Bronchial epithelial cell (primary cell): ENCODE data around the gene PNMA6F. TPM values are rescaled to one million over a fixed set of nuclear protein-coding genes. Genes with fewer than 3 reads are reported as not detected.

Experiments
- DNase-seq: peaks from one replicate; pipeline ENCODE4 v3.0.0-alpha.2; 2010; ENCODE audit warnings: low read depth
- FAIRE-seq: peaks from 2 replicates; lab custom pipeline; 2011; peaks lifted over from hg19 to GRCh38; lab: Jason Lieb, UNC
- H3K27me3 ChIP-seq: 2 replicates; pipeline ENCODE4 v1.5.1; 2011; ENCODE audit warnings: low read length; ENCODE audit not compliant: control insufficient read depth, insufficient read depth
- H3K36me3 ChIP-seq: 2 replicates; pipeline ENCODE4 v1.5.1; 2011; ENCODE audit warnings: low read length; ENCODE audit not compliant: control insufficient read depth, insufficient read depth
- H3K4me3 ChIP-seq: 2 replicates; pipeline ENCODE4 v1.5.1; 2011; ENCODE audit warnings: mild to moderate bottlenecking, low read depth, low read length, control low read depth
- CTCF ChIP-seq: IDR thresholded peaks from 2 replicates; pipeline ENCODE4 v1.5.1; 2011; ENCODE audit warnings: mild to moderate bottlenecking, moderate library complexity, low read length, control low read depth, inconsistent platforms; ENCODE audit not compliant: insufficient read depth, severe bottlenecking
- total RNA-seq: library from RNA; depleted of rRNA; stranded (reverse); fragments of >200 nt; gene quantifications from 2 replicates; pipeline ENCODE4 v1.2.1, GENCODE V29; 2014

The PNMA6F gene
- total RNA-seq, 1 donor from 2014 or later, result not detected

- H3K4me3 ChIP-seq, result no peak overlapping the region
- no peaks in the 10 kb centered on the region for H3K27me3 ChIP-seq
- no peaks in the 10 kb centered on the region for H3K36me3 ChIP-seq
- DNase-seq (no peak), FAIRE-seq (no peak)
- no peak for TF ChIP-seq CTCF
These were observed 28.4 kb upstream of the PNMA6F start for GRCh38 chrX:153349952-153350351.

- no peaks in the 10 kb centered on the region for H3K27me3 ChIP-seq
- no peak for FAIRE-seq
These were observed 26.9 kb upstream of the PNMA6F start for GRCh38 chrX:153348421-153348820.

GRCh38 chrX:153347530-153347929, 26.0 kb upstream of the PNMA6F start:
- TF ChIP-seq CTCF, result no peak
- FAIRE-seq, result no peak

More at GRCh38 chrX:153348421-153348820, 26.9 kb upstream of the PNMA6F start:
- TF ChIP-seq CTCF, result no peak
- no peak for DNase-seq
- no peak overlapping the region for H3K4me3 ChIP-seq
- peaks cover 3% of the 10 kb centered on the region for H3K36me3 ChIP-seq

GRCh38 chrX:153343674-153344073, 22.1 kb upstream of the PNMA6F start:
- FAIRE-seq, result no peak
- Histone ChIP-seq H3K4me3 (no peak overlapping the region), H3K27me3 (no peaks in the 10 kb centered on the region), H3K36me3 (peaks cover 3% of the 10 kb centered on the region)
- no peak for TF ChIP-seq CTCF
- no peak for DNase-seq

More at GRCh38 chrX:153347530-153347929, 26.0 kb upstream of the PNMA6F start:
- no peaks in the 10 kb centered on the region for H3K27me3 ChIP-seq
- no peak overlapping the region for H3K4me3 ChIP-seq
- DNase-seq, result no peak
- H3K36me3 ChIP-seq, result peaks cover 3% of the 10 kb centered on the region

DNA sequence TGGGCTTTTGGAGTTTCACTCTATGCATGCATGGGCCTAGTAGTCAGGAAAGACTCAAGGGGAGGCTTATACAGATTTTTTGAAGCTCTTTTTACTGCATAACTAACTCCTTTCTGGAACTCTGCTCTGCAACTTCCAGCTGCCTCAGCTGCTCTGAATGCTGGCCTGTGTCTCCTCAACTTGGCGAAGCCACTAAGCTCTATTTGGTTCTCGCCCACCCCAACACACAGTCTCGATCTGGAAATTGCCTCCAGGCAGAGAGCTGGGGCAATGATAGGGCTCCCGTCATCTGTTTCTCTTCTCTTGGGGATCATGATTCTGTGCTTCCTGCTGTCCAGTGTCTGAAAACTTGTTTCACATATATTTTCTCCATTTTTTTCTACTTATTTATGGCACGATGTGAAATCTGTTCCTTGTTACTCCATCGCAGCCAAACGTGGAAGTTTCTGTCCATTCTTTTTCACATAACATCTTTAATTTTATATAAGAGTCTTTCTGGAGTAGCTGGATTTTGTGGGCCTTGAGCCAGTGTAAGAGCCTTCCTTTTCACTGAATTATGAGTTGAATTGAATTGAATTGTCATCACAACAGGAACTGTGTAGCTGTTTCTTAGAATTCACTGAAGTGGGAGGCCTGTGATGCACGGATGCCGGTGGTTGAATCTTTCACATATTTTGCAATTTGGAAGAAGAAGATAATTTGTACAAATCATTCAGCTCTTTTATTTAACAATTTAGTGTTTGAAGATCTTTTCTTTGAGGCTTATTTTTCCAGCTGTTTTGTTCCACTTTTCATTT, 21.4 kb upstream of the PNMA6F start:
- Histone ChIP-seq H3K36me3 (peaks cover 3% of the 10 kb centered on the region), H3K27me3 (no peaks in the 10 kb centered on the region), H3K4me3 (no peak overlapping the region)
- TF ChIP-seq CTCF, result no peak
- FAIRE-seq, result no peak
- DNase-seq, result no peak

GRCh38 chrX:153340111-153340510, 18.5 kb upstream of the PNMA6F start:
- peaks cover 3% of the 10 kb centered on the region for H3K36me3 ChIP-seq
- no peak overlapping the region for H3K4me3 ChIP-seq
- no peaks in the 10 kb centered on the region for H3K27me3 ChIP-seq
- no peak for TF ChIP-seq CTCF
- FAIRE-seq (no peak), DNase-seq (no peak)
